ENCODE data around the gene PACSIN2.

GRCh38 chr22:42994276-42994916 lies 20.6 kb downstream of the PACSIN2 start:
- TF ChIP-seq CTCF (conservative IDR thresholded peaks at IDR 0.05) (no peak), EZH2 (IDR thresholded peaks at IDR 0.05; ENCODE audit: low read depth) (no peak)
